H9 (cell line): Measurements from ENCODE around the gene GRIA4. TPM values are rescaled to one million over a fixed set of nuclear protein-coding genes. Genes with fewer than 3 reads are reported as not detected.
"Not testable (repeated sequence)": the region's sequence is repeated elsewhere in the genome, so short reads cannot be mapped to it uniquely, and the experiment has no call there.

Experiments
- DNase-seq: peaks from one replicate; pipeline ENCODE4 v3.0.0-alpha.2; 2017
- H2AFZ ChIP-seq: one replicate; pipeline ENCODE4 v1.6.1; 2013; ENCODE audit warnings: mild to moderate bottlenecking, low read length, control low read depth, moderate library complexity
- H2AK5ac ChIP-seq: 2 replicates; pipeline ENCODE4 v1.6.1; 2013; ENCODE audit warnings: low read length, control low read depth, mixed read lengths; ENCODE audit not compliant: insufficient read length
- H2BK120ac ChIP-seq: one replicate; pipeline ENCODE4 v1.6.1; 2013; ENCODE audit warnings: low read depth, mild to moderate bottlenecking, low read length, control low read depth, inconsistent platforms; ENCODE audit not compliant: poor library complexity, severe bottlenecking
- H2BK12ac ChIP-seq: 2 replicates; pipeline ENCODE4 v1.6.1; 2013; ENCODE audit warnings: low read length, control low read depth, mixed read lengths, low read depth; ENCODE audit not compliant: insufficient read length
- H2BK15ac ChIP-seq: 2 replicates; pipeline ENCODE4 v1.6.1; 2013; ENCODE audit warnings: low read depth, low read length, control low read depth
- H2BK20ac ChIP-seq: one replicate; pipeline ENCODE4 v1.6.1; 2013; ENCODE audit warnings: low read depth, mild to moderate bottlenecking, low read length, control low read depth, inconsistent platforms; ENCODE audit not compliant: poor library complexity, severe bottlenecking
- H2BK5ac ChIP-seq: 2 replicates; pipeline ENCODE4 v1.6.1; 2013; ENCODE audit warnings: low read length, control low read depth, mixed read lengths; ENCODE audit not compliant: insufficient read length
- H3K14ac ChIP-seq: 2 replicates; pipeline ENCODE4 v1.6.1; 2013; ENCODE audit warnings: low read length, control low read depth; ENCODE audit not compliant: insufficient read depth
- H3K18ac ChIP-seq: 2 replicates; pipeline ENCODE4 v1.6.1; 2013; ENCODE audit warnings: low read depth, mild to moderate bottlenecking, mixed read lengths, low read length, control low read depth; ENCODE audit not compliant: insufficient read length
- H3K23ac ChIP-seq: 2 replicates; pipeline ENCODE4 v1.6.1; 2013; ENCODE audit warnings: low read length, control low read depth, mixed read lengths, low read depth; ENCODE audit not compliant: insufficient read length
- H3K23me2 ChIP-seq: 2 replicates; pipeline ENCODE4 v1.6.1; 2013; ENCODE audit warnings: low read depth, mild to moderate bottlenecking, mixed read lengths, low read length, control low read depth; ENCODE audit not compliant: insufficient read length, poor library complexity, severe bottlenecking
- H3K27ac ChIP-seq: 2 replicates; pipeline ENCODE4 v1.5.1; 2013; ENCODE audit warnings: low read length, control low read depth, mixed read lengths, low read depth; ENCODE audit not compliant: insufficient read length
- H3K27me3 ChIP-seq: 2 replicates; pipeline ENCODE4 v1.6.1; 2013; ENCODE audit warnings: low read length, control low read depth, inconsistent platforms; ENCODE audit not compliant: insufficient read depth
- H3K4ac ChIP-seq: 2 replicates; pipeline ENCODE4 v1.6.1; 2013; ENCODE audit warnings: low read depth, mild to moderate bottlenecking, control low read depth, inconsistent platforms, low read length, moderate library complexity
- H3K4me1 ChIP-seq: 2 replicates; pipeline ENCODE4 v1.6.1; 2013; ENCODE audit warnings: low read length, control low read depth, inconsistent platforms; ENCODE audit not compliant: insufficient read depth
- H3K4me2 ChIP-seq: 2 replicates; pipeline ENCODE4 v1.6.1; 2013; ENCODE audit warnings: low read length, control low read depth, mixed read lengths; ENCODE audit not compliant: insufficient read length, insufficient read depth
- H3K56ac ChIP-seq: 2 replicates; pipeline ENCODE4 v1.6.1; 2013; ENCODE audit warnings: low read depth, mild to moderate bottlenecking, mixed read lengths, low read length, control low read depth; ENCODE audit not compliant: insufficient read length
- H3K79me1 ChIP-seq: 2 replicates; pipeline ENCODE4 v1.6.1; 2013; ENCODE audit warnings: low read depth, mild to moderate bottlenecking, moderate library complexity, low read length, control low read depth, inconsistent platforms; ENCODE audit not compliant: insufficient read depth, poor library complexity, severe bottlenecking
- H3K79me2 ChIP-seq: 2 replicates; pipeline ENCODE4 v1.6.1; 2013; ENCODE audit warnings: low read length, control low read depth, inconsistent platforms; ENCODE audit not compliant: insufficient read depth
- H3K9ac ChIP-seq: 2 replicates; pipeline ENCODE4 v1.6.1; 2013; ENCODE audit warnings: low read length, control low read depth, mixed read lengths; ENCODE audit not compliant: insufficient read length; ENCODE audit errors: extremely low read depth
- H3K9me3 ChIP-seq: one replicate; pipeline ENCODE4 v1.6.1; 2013; ENCODE audit warnings: low read depth, low read length, inconsistent platforms; ENCODE audit not compliant: control insufficient read depth
- H3T11ph ChIP-seq: one replicate; pipeline ENCODE4 v1.6.1; 2013; ENCODE audit warnings: mild to moderate bottlenecking, low read length, control low read depth, inconsistent platforms
- H4K20me1 ChIP-seq: one replicate; pipeline ENCODE4 v1.6.1; 2013; ENCODE audit not compliant: control insufficient read depth, insufficient read length, insufficient read depth
- H4K5ac ChIP-seq: 2 replicates; pipeline ENCODE4 v1.6.1; 2013; ENCODE audit warnings: low read depth, mild to moderate bottlenecking, mixed read lengths, low read length, control low read depth; ENCODE audit not compliant: insufficient read length
- H4K8ac ChIP-seq: replicated peaks from 2 replicates; pipeline ENCODE4 v1.6.1; 2013; ENCODE audit warnings: low read length, control low read depth, mixed read lengths, low read depth; ENCODE audit not compliant: insufficient read length
- H4K91ac ChIP-seq: 2 replicates; pipeline ENCODE4 v1.6.1; 2013; ENCODE audit warnings: low read depth, mild to moderate bottlenecking, moderate library complexity, mixed read lengths, low read length, control low read depth; ENCODE audit not compliant: insufficient read length
- H3K27ac Mint-ChIP-seq, 3 experiments: 2 replicates in 2 of 3; 3 replicates in 1 of 3; pipeline ENCODE4 v1.8.0; 2020 to 2021; ENCODE audit warnings: mixed read lengths in 3 of 3, mild to moderate bottlenecking in 1 of 3, moderate library complexity in 1 of 3
- H3K27me3 Mint-ChIP-seq: 2 replicates; pipeline ENCODE4 v1.8.0; 2021; ENCODE audit warnings: low read depth, mild to moderate bottlenecking, moderate library complexity, mixed read lengths
- H3K36me3 Mint-ChIP-seq, 3 experiments: 2 replicates in 2 of 3; 3 replicates in 1 of 3; pipeline ENCODE4 v1.8.0; 2020 to 2021; ENCODE audit warnings: low read depth in 3 of 3, mixed read lengths in 3 of 3; ENCODE audit not compliant: insufficient read depth in 1 of 3
- H3K4me1 Mint-ChIP-seq, 2 experiments: 2 replicates each; pipeline ENCODE4 v1.8.0; 2020; ENCODE audit warnings: mixed read lengths in 2 of 2
- H3K4me3 Mint-ChIP-seq, 2 experiments: 2 replicates in 1 of 2; 3 replicates in 1 of 2; pipeline ENCODE4 v1.8.0; 2020 to 2021; ENCODE audit warnings: mild to moderate bottlenecking in 2 of 2, mixed read lengths in 2 of 2, moderate library complexity in 1 of 2
- H3K9me3 Mint-ChIP-seq, 2 experiments: 2 replicates in 1 of 2; 3 replicates in 1 of 2; pipeline ENCODE4 v1.8.0; 2020; ENCODE audit warnings: mild to moderate bottlenecking in 2 of 2, mixed read lengths in 2 of 2, moderate library complexity in 1 of 2
- WGBS: extraction: QIAGEN DNeasy Blood & Tissue Kit; methylation state at CpG from one replicate; pipeline ENCODE4 v1.1.7; 2013; ENCODE audit warnings: missing lambda C conversion rate, low lambda C conversion rate, mixed read lengths; ENCODE audit not compliant: insufficient read length; ENCODE audit errors: extremely low coverage; 5-methylcytosine and 5-hydroxymethylcytosine counted together
- total RNA-seq: library from RNA; stranded (reverse); gene quantifications from 2 replicates; pipeline ENCODE4 v1.2.1, GENCODE V29; 2021
- TF ChIP-seq, protein P1 (sequence below): fragments of 200-600 bp; sonication (generic); conservative IDR thresholded peaks from 3 replicates; pipeline ENCODE4 v1.8.0; 2021; ENCODE audit warnings: antibody characterized with exemption, mild to moderate bottlenecking

Gene GRIA4
- total RNA-seq, 1 experiment from 2014 or later, result 0.83 TPM

DNA sequence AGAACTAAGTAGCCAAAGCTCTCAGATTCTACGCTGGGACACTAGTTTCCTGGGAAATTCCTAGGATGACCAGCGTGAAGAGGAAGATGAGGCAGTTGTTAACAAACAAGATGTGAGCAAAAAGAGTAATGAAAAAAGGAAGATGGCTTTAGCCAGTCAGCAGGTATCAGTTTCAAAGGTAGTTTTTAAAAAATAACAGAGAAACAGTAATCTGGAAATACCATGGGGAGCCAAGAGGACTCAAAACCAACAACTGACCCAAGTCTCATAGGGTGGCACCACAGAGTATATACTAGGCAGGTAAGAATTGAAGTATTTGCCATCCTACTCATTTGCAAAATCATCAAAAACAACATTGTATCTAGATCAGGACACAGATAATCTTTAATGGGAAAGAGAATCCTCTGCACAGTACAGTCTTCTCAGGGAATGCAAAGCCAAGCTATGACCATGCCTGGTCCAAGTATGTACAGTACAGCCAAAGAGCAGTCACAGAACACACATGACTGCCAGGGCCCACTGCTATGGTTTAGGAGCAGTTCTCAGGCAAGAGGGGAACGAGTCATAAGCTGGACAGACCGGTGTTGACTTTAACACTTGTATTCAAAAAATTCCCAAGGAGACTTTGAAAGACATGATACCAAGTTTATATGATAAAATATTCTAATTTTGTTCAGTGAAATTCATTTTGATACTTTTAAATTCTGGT is 391.6 kb downstream of the GRIA4 start:
- H3K27ac ChIP-seq, result no peak overlapping the region
- H3K18ac ChIP-seq, result no peak overlapping the region
- H2BK15ac ChIP-seq, result no peak overlapping the region
- H4K20me1 ChIP-seq, result no peaks in the 10 kb centered on the region
- no peak overlapping the region for H3T11ph ChIP-seq
- no peak overlapping the region for H2AFZ ChIP-seq
- no peak overlapping the region for H3K4me2 ChIP-seq
- H2BK12ac ChIP-seq, result no peak overlapping the region
- no peak overlapping the region for H3K56ac ChIP-seq
- TF ChIP-seq, protein P1, sequence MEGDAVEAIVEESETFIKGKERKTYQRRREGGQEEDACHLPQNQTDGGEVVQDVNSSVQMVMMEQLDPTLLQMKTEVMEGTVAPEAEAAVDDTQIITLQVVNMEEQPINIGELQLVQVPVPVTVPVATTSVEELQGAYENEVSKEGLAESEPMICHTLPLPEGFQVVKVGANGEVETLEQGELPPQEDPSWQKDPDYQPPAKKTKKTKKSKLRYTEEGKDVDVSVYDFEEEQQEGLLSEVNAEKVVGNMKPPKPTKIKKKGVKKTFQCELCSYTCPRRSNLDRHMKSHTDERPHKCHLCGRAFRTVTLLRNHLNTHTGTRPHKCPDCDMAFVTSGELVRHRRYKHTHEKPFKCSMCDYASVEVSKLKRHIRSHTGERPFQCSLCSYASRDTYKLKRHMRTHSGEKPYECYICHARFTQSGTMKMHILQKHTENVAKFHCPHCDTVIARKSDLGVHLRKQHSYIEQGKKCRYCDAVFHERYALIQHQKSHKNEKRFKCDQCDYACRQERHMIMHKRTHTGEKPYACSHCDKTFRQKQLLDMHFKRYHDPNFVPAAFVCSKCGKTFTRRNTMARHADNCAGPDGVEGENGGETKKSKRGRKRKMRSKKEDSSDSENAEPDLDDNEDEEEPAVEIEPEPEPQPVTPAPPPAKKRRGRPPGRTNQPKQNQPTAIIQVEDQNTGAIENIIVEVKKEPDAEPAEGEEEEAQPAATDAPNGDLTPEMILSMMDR, result no peak
- no peak overlapping the region for H4K8ac ChIP-seq
- Mint-ChIP-seq H3K4me3 (no peak overlapping the region), H3K36me3 (peaks cover 38 to 57% (median 50%) of the 10 kb centered on the region in 3 experiments), H3K27ac (no peak overlapping the region), H3K4me1 (peaks cover 7 to 8% of the 10 kb centered on the region in 2 experiments; a peak in 3 of 4 replicates), H3K9me3 (peaks cover 20 to 28% of the 10 kb centered on the region in 2 experiments), H3K27me3 (no peaks in the 10 kb centered on the region)
- no peak overlapping the region for H4K91ac ChIP-seq
- H3K27me3 ChIP-seq, result no peaks in the 10 kb centered on the region
- no peak overlapping the region for H4K5ac ChIP-seq
- H3K9ac ChIP-seq, result no peak overlapping the region
- H3K79me1 ChIP-seq, result no peaks in the 10 kb centered on the region
- no peak overlapping the region for H3K14ac ChIP-seq
- H3K79me2 ChIP-seq, result no peaks in the 10 kb centered on the region
- no peak overlapping the region for H2BK5ac ChIP-seq
- no peaks in the 10 kb centered on the region for H3K23me2 ChIP-seq
- peaks cover 4% of the 10 kb centered on the region for H3K9me3 ChIP-seq
- H2BK120ac ChIP-seq, result no peak overlapping the region
- no peaks in the 10 kb centered on the region for H3K4me1 ChIP-seq
- WGBS, result no CpG with 5 or more reads among the region's 4 CpGs
- no peak overlapping the region for H3K4ac ChIP-seq
- DNase-seq, result no peak
- no peak overlapping the region for H3K23ac ChIP-seq
- H2BK20ac ChIP-seq, result no peak overlapping the region
- no peak overlapping the region for H2AK5ac ChIP-seq

DNA sequence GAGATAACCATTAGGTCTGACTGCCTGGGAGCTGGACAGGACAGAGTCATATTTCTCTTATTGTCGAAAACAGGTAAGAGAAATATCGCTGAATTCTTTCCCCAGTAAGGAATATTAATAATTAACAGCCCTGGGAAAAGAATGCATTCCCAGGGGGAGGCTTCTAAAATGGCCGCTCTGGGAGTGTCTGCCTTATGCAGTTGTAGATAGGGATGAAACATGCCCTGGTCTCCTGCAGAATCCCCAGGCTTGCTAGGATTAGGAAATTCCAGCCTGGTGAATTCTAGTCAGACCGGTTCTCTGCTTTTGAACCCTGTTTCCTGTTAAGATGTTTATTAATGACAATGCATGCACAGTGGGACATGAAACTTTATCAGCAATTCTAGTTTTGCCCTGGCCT is 393.2 kb downstream of the GRIA4 start:
- H3K56ac ChIP-seq, H2BK12ac ChIP-seq, H3K18ac ChIP-seq, H3K4ac ChIP-seq, H3K4me3 Mint-ChIP-seq, H3K27me3 Mint-ChIP-seq, H3K9ac ChIP-seq, H3T11ph ChIP-seq, H2AFZ ChIP-seq, H4K20me1 ChIP-seq, H2BK20ac ChIP-seq, H2AK5ac ChIP-seq, H2BK5ac ChIP-seq, H3K23me2 ChIP-seq, H3K9me3 ChIP-seq, H3K27me3 ChIP-seq, H3K79me2 ChIP-seq, DNase-seq, H4K91ac ChIP-seq, H3K4me2 ChIP-seq, H2BK120ac ChIP-seq, H3K79me1 ChIP-seq, H3K23ac ChIP-seq, H3K4me1 ChIP-seq, H3K14ac ChIP-seq, H2BK15ac ChIP-seq, H4K5ac ChIP-seq, H3K27ac ChIP-seq, H4K8ac ChIP-seq, H3K4me1 Mint-ChIP-seq: not testable (repeated sequence)
- H3K36me3 Mint-ChIP-seq, result peaks cover 55 to 73% (median 64%) of the 10 kb centered on the region in 3 experiments
- no CpG with 5 or more reads among the region's 4 CpGs for WGBS
- peak overlapping the region in 2 of 3 experiments; percentile 25 to 66; a peak in 2 of 7 replicates for H3K27ac Mint-ChIP-seq
- peaks cover 25 to 31% of the 10 kb centered on the region in 2 experiments for H3K9me3 Mint-ChIP-seq
